SK-N-MC (cell line): ENCODE results near the gene C1QL3.

Experiments
- EZH2 ChIP-seq: fragments of 200-600 bp; sonication (generic); IDR thresholded peaks from one replicate; pipeline ENCODE4 v1.6.1; 2017; ENCODE audit warnings: antibody characterized with exemption
- POLR2AphosphoS5 ChIP-seq: IDR thresholded peaks from 2 replicates; pipeline ENCODE4 v1.6.1; 2012; ENCODE audit warnings: mild to moderate bottlenecking, low read depth, low read length, borderline replicate concordance

DNA sequence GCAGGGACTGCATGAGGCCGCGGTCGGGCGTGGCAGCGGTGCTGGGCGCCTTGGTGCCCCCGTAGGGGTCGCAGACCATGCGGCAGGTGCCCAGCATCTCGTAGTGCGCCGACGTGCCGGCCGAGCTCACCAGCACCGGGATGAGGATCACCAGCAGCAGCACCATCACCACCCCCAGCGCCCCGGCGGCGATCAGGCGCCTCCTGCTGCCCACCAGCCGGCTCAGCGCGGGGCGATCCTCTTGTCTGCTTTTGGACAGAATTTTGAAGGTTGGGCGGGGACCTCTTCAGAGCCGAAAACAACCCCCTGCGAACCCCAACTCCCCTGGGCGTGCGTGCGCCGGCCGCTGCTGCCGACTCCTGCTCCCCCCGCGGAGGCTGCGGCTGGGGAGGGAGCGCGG, 779 bp downstream of the C1QL3 start:
- TF ChIP-seq EZH2 (no peak), POLR2AphosphoS5 (no peak)
